Sigmoid colon (tissue), 4 donors: ENCODE data around the gene TEDDM1.

Experiments
- EP300 ChIP-seq, 4 donors: sonication (generic); formaldehyde crosslinking; IDR thresholded peaks; one replicate each; pipeline ENCODE4 v1.6.1; 2017; ENCODE audit warnings: antibody characterized with exemption in 4 of 4
- POLR2A ChIP-seq, 2 donors: fragments of 450-650 bp; IDR thresholded peaks; one replicate each; pipeline ENCODE4 v1.6.1; 2016; ENCODE audit warnings: antibody characterized with exemption in 2 of 2, mild to moderate bottlenecking in 2 of 2, moderate library complexity in 2 of 2
- TF ChIP-seq, protein P1 (sequence below), 4 experiments: fragments of 450-650 bp in 3 of 4; fragments of 200-600 bp in 1 of 4; IDR thresholded peaks; one replicate each; pipeline ENCODE4 v1.5.1; 2016 to 2019; ENCODE audit warnings: antibody characterized with exemption in 4 of 4, mild to moderate bottlenecking in 3 of 4, moderate library complexity in 2 of 4

DNA sequence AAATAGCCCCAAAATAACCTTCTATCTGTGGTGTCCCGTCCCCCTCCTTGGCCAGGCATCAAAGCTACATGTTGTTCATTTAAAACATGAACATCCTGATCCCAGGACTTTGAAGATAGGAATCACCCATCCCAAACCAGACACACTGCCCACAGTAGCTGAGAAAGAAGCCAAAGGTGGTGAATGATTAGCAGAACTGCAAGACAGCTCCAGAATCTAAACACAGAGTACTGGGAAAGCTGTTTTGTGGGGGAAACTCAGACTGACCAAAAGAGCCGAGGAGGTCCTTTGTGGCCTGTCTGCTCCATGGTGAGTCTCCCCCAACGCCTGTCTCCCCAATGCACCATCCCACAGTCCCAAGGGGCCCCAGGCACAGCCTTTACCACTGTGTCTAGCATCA, 7.3 kb upstream of the TEDDM1 start:
- TF ChIP-seq POLR2A (IDR thresholded peaks at IDR 0.05) (no peak), EP300 (IDR thresholded peaks at IDR 0.05) (no peak)
- TF ChIP-seq, protein P1, sequence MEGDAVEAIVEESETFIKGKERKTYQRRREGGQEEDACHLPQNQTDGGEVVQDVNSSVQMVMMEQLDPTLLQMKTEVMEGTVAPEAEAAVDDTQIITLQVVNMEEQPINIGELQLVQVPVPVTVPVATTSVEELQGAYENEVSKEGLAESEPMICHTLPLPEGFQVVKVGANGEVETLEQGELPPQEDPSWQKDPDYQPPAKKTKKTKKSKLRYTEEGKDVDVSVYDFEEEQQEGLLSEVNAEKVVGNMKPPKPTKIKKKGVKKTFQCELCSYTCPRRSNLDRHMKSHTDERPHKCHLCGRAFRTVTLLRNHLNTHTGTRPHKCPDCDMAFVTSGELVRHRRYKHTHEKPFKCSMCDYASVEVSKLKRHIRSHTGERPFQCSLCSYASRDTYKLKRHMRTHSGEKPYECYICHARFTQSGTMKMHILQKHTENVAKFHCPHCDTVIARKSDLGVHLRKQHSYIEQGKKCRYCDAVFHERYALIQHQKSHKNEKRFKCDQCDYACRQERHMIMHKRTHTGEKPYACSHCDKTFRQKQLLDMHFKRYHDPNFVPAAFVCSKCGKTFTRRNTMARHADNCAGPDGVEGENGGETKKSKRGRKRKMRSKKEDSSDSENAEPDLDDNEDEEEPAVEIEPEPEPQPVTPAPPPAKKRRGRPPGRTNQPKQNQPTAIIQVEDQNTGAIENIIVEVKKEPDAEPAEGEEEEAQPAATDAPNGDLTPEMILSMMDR (IDR thresholded peaks at IDR 0.05), result no peak
